GM19193 (cell line): ENCODE data around the gene CHML.
A peak's percentile ranks its signal among the peaks of the same experiment; 100 is the strongest.

Source experiments
- POLR2A ChIP-seq: IDR thresholded peaks from 4 replicates; pipeline ENCODE4 v1.6.1; 2011; ENCODE audit not compliant: insufficient read depth, insufficient read length; ENCODE audit errors: extremely low read depth

Gene CHML, protein sequence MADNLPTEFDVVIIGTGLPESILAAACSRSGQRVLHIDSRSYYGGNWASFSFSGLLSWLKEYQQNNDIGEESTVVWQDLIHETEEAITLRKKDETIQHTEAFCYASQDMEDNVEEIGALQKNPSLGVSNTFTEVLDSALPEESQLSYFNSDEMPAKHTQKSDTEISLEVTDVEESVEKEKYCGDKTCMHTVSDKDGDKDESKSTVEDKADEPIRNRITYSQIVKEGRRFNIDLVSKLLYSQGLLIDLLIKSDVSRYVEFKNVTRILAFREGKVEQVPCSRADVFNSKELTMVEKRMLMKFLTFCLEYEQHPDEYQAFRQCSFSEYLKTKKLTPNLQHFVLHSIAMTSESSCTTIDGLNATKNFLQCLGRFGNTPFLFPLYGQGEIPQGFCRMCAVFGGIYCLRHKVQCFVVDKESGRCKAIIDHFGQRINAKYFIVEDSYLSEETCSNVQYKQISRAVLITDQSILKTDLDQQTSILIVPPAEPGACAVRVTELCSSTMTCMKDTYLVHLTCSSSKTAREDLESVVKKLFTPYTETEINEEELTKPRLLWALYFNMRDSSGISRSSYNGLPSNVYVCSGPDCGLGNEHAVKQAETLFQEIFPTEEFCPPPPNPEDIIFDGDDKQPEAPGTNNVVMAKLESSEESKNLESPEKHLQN

DNA sequence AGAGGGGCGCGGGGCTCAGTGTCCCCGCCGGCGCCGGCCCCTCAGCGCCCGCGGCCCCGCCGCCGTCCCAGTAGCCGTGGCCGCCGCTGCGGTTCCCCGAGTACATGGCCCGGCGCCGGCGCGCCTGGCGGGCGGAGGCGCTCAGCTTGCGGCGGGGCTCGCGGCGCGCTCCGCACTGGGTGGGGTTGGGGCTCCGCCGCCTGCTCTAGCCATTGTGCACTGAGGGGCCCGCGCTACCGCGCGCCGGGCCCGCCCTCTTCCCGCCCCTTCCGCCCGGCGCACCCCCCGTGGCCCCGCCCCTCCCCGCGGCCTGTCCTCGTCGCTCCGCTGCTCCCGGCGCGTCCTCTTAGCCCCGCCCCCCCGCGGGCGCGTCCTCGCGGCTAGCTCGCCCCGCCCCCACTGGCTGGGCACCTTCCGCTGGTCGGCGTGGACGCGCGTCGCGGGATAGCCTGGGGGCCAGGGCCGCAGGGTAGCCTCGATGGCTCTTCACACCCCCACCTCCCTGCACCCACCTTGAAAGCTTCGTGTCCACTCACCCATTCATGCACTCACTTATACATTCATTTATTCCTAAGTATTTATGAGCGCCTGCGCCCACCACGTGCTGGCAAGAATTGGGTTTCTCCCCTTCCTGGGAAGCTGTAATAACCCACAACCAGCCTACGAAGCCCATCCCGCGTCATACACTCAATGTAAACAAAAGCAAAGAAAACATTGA is at the start of gene CHML, which contains the start of gene OPN3:
Gene CHML, minus strand, starts transcription at position 221 of the 718 bp plus-strand sequence. CDS start 4,603 bp downstream, outside the sequence.
Gene OPN3, minus strand, starts transcription at position 221 of the 718 bp plus-strand sequence. Its CDS starts 115 bp downstream, at position 106.
- peak; percentile 95 for TF ChIP-seq POLR2A

DNA sequence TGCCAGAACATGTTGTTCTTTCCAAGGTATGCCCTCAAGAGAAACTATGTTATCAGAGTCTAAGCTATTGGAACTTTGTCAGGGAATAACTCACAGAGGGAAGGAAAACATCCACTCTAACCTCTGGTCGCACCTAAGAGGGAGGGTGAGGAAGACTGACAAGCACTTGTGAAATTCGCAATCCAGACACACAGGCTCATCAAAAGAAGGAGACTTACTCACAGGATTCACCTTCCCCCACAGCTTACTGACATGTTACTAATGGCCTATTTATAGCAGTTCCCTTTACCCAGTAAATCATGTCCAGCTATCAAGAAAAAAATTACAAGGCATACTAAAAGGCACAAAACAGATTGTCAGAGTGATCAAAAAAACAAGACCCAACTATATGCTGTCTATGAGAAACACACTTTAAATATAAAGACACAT is 48.8 kb upstream of the CHML start:
- no peak for TF ChIP-seq POLR2A

DNA sequence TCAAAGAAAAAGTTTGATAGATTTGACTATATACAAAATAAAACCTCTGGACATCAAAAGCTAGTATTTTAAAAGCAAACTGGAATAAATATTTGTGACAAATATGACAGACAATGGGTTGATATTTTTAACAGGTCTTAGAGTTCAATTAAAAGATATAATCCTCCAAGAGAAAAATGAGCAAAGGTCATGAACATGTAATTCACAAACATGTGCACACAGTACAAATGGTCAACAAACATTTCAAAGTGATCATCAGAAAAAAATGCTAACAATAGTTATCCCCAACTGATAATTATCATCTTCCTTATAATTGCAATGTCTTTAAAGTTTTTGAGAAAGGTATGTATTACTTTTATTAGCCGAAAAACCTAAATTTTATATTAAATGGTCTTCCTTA is 43.9 kb upstream of the CHML start:
- no peak for TF ChIP-seq POLR2A

DNA sequence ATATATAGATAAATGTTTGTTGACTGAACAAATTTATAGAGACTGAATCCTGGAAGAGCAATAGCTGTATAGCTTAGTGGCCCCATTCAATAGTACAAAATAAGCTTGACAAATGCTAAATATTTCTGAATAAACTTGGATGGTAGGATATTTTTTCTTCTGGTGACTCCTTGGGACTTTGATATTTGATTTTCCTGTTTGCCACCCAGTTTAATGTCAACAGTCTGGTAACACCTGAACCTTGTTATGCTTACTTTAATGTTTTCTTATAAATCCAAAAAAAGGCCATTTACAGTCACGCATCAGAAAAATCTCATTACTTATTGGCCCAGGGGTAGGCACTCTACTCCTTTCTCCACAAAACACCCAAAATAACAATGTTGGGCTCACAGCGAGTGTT is 42.8 kb upstream of the CHML start:
- no peak for TF ChIP-seq POLR2A

DNA sequence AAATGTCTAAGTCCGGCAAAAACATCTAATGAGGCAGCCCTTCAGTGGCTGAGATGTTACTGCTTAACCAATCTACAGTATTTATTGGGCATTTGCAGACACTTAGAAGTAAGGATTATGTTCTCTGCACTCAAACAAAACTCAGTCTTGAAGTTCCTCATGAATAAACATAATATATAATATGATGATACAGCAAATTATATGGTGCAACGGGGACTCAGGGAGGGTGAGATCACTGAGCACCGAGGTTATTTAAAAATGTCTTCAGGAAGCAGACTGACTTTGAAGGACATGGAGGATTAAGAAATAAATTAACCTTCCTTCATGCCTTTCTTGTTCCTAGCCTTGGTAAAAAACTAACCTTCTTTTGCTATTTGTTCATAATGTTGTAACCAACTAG is 39.8 kb upstream of the CHML start:
- no peak for TF ChIP-seq POLR2A

DNA sequence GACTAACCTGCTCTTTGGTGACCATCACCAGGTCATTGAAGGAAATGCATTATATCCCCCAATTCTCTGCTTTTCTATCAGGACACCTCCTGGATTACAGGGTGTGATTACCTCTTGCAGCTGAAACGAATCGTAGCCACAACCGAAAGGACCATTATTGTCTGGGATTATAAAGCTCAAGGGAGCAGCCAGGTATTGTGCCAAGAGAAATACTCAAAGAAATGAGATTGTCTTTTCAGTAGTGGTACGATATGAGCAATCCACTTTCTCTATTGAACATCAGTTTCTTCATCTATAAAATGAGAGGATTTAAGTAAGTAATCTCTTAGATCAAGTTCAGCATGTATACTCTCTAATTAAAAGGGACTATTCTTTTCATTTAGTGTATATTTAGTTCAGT is 39.2 kb upstream of the CHML start:
- no peak for TF ChIP-seq POLR2A

DNA sequence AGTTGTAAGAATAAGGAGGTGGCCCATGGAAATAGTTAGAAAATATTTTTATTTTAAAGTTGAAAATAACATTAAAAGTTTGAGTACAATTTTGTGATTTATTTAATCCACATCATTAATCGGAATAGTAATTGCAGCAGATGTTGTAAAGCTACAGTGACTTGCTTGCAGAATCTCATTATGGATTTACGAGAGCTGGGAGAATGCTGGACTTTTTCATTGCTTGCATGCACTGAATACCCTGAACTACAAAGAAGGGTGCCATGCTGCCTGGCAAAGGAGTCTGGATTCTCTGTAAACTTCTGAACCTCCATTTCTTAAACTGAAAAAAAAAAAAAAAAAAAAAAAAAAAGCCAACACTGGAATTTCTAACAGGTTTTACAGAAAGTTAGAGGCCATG is 38.4 kb upstream of the CHML start:
- no peak for TF ChIP-seq POLR2A

DNA sequence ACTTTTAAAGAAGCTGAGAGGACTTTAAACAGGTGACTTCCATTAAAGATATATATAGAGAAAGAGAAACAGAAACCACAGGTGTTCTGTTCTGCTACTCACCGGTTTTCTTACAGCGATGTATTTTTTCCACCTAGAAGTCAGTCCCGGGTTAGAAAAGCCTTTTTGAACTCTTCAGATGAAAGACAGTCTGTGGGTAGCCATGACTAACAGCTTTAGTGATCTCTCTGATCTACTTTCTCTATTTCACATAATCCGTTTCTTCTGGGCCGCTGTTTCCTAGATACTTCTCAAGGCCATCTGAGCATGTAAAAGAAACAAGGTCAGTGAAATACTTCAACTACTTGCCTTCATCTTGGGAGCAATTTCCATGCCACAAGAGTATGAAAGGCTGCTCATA is 37.0 kb upstream of the CHML start:
- TF ChIP-seq POLR2A: no peak

DNA sequence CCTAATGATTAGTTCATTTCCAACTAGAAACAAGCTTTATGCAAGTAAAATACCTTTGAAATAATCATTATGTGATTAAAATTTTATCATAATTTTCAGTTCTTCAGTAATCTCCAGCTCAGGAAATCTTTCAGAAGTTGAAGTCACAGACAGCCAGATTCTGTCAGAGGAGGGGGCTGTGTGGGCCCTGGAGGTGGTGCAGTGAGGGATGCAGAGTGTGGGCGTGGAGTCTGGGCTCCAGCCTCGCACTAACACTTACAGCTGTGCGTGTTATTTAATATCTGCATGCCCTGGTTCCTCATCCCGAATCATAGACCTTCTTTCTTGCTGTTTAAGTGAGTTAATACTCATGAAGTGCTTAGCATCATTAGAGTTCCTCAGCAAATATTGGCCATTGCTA is 35.8 kb upstream of the CHML start:
- no peak for TF ChIP-seq POLR2A

DNA sequence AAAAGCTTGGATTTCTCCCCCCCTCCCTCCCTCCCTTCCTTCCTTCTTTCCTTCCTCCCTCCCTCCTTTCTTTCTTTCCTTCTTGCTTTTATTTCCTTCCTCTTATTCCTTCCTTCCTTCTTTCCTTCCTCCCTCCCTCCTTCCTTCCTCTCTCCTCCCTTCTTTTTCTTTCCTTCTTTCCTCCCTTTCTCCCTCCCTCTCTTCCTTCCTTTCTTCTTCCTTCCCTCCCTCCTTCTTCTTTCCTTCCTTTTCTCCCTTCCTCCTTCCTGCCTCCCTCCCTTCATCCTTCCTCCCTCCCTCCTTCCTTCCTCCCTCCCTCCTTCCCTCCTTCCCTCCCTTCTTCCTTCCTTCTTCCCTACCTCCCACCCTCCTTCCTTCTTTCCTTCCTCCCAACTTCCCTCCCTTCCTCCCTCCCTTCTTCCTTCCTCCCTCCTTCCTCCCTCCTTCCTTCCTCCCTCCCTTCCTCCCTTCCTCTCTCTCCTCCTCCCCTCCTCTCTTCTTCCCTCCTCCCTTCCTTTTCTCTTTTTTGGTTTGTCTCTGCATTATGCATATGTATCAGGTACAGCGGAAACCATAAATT is 34.7 kb upstream of the CHML start:
- TF ChIP-seq POLR2A: no peak

DNA sequence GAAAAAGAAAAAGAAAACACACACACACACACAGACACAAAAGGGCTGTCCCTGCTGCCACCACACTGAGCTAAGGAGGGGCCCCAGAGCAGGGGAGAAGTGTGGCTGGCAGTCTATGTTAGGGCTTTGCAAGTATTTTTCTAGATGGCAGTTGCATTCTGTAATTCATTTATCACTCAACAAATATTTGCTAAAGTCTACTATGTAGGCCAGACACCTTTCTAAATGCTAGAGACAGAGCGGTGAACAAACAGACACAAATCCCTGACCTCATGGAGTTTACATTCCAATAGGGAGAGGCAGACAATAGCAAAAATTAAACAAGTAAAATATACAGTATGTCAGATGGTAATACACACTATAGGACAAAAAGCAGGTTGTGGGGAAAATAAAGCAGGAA is 32.1 kb upstream of the CHML start:
- TF ChIP-seq POLR2A: no peak

DNA sequence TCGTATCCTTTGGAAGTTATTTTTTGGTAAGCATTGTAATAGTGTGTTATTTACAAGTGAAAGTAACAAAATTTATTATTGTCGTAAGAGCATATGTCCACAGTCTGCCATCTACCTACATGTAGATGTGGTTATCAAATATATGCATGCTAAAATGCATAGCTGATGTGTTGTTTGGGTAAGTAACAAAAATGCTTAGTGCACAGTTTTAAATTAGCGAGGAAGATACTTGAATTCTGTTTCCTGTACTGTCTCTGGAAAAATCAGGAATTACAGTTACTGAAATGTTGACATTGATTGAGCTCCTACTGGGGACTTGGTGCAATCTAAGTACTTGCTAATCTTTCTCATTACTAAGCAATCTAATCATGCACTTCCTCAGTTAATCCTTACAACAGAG is 26.2 kb upstream of the CHML start:
- no peak for TF ChIP-seq POLR2A

DNA sequence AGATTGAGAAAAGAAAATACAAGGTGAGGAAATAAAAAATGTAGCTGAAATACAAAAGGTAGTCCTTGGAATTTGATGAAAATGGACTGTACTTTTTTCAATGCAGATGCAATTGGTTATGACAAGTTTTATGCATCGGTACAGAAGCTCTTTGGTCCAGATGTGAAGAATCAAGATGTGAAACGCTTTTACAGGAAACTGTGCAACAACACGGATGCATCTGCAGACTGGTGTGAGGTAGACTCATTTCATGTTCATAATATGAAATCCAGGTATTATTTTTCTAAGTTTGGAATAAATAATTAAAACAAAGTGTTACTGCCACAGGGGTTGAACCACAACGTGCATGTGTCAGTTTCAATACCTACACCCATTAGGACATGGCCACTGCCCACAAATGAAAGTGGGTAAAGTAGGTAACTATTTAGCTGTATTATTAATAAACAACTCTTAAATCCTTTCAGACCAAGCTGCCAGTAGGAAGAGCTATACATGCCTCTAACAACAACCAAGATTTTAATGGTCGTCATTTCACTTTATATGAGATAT is 20.3 kb upstream of the CHML start:
- no peak for TF ChIP-seq POLR2A

DNA sequence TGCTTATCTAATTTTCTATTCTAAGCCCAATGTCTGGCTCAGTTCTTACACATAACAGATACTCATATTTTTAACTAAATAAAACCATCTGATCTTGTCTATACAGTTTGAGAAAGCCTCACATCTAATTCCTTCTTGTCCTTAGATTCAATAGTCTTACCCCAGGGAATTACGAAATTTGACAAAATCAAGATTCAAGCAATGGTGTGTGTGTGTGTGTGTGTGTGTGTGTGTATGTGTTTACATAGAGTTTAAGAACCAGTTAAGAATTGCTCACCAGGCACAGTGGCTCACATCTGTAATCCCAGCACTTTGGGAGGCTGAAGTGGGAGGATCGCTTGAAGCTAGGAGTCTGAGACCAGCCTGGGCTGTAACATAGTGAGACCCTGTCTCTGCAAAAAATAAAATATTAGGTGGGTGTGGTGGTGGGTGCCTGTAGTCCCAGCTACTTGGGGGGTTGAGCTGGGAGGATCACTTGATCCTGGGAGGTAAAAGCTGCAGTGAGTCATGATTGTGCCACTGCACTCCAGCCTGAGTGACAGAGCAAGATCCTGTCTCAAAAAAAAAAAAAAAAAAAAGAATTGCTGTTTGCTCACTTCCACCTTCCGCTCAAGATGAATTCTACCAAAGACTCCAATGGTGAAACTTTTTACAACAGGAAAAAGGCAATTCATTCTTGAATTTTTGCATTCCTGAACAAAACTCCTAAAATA is 18.1 kb upstream of the CHML start:
- TF ChIP-seq POLR2A: no peak

DNA sequence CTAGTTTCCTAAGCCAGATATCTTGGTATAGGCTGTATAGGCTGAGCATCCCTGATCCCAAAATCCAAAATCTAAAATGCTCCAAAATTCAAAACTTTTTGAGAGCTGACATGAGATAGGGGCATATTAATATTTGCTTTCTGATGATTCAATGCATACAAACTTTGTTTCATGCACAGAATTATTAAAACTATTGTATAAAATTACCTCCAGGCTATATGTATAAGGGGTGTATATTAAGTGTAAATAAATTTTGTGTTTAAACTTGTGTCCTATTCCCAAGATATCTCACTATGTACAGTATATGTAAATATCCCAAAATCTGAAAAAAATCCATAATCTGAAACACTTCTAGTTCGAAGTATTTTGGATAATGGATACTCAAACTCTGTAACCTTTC is 14.5 kb upstream of the CHML start:
- no peak for TF ChIP-seq POLR2A

DNA sequence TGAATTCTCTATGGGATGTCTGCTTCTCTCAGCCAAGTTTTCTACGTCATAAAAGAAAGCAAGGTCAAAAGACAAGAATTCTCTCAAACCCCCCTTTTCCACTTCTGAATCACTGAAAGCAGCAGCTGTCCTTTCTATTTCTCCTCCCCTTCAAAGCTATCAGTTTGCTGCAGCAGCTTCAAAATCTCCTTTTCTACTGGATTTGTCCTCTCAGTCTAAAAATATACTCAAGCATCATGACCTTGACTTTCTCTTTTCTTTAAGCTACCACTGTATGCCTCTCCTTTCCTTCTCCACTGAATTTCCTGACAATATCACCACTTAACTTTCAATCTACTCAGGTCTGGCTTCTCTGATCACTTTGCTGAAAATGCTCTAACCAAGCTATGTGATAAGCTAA is 13.8 kb upstream of the CHML start:
- no peak for TF ChIP-seq POLR2A
